HT1080 (cell line): ENCODE data around the gene GPR180. TPM values are rescaled to one million over a fixed set of nuclear protein-coding genes. Genes with fewer than 3 reads are reported as not detected.
"Not testable (repeated sequence)": the region's sequence is repeated elsewhere in the genome, so short reads cannot be mapped to it uniquely, and the experiment has no call there.

Experiments
- DNase-seq: peaks from one replicate; pipeline ENCODE4 v3.0.0-alpha.2; 2015; ENCODE audit warnings: low read depth
- total RNA-seq: library from RNA; depleted of rRNA; stranded (reverse); fragments of >200 nt; shearing (Covaris generic); gene quantifications from 2 replicates; pipeline ENCODE4 v1.2.3, GENCODE V29; 2014

The GPR180 gene
- total RNA-seq, 1 experiment from 2014 or later = 9.0 TPM

GRCh38 chr13:94595950-94596574 lies 5.6 kb upstream of the GPR180 start, which contains the start of gene TGDS:
TGDS (minus strand) TSS chr13:94596152; CDS start chr13:94596136, 16 bp downstream.
- peak; percentile 95 for DNase-seq

GRCh38 chr13:94596575-94596971 lies 5.1 kb upstream of the GPR180 start:
- no peak for DNase-seq

GRCh38 chr13:94598281-94598680 lies 3.4 kb upstream of the GPR180 start:
- DNase-seq = no peak

- DNase-seq = no peak
Measured at GRCh38 chr13:94599877-94600276, 1.8 kb upstream of the GPR180 start.

GRCh38 chr13:94602467-94602866 lies 810 bp downstream of the GPR180 start:
- no peak for DNase-seq

GRCh38 chr13:94607056-94607455 lies 5.4 kb downstream of the GPR180 start:
- no peak for DNase-seq

- no peak for DNase-seq
Measured at GRCh38 chr13:94607939-94608338, 6.3 kb downstream of the GPR180 start.

- DNase-seq = no peak
Measured at GRCh38 chr13:94608586-94608985, 6.9 kb downstream of the GPR180 start.

GRCh38 chr13:94609196-94609595 lies 7.5 kb downstream of the GPR180 start:
- no peak for DNase-seq

GRCh38 chr13:94610475-94610874 lies 8.8 kb downstream of the GPR180 start:
- DNase-seq = no peak

- DNase-seq = no peak
Measured at GRCh38 chr13:94612050-94612449, 10.4 kb downstream of the GPR180 start.

GRCh38 chr13:94613051-94613450 lies 11.4 kb downstream of the GPR180 start:
- DNase-seq = no peak

GRCh38 chr13:94617389-94618000 lies 15.8 kb downstream of the GPR180 start:
- DNase-seq = no peak

- no peak for DNase-seq
Measured at GRCh38 chr13:94620286-94620896, 18.7 kb downstream of the GPR180 start.

GRCh38 chr13:94622344-94622743 lies 20.7 kb downstream of the GPR180 start:
- DNase-seq = no peak

- DNase-seq = no peak
Measured at GRCh38 chr13:94623316-94623715, 21.7 kb downstream of the GPR180 start.

- no peak for DNase-seq
Measured at GRCh38 chr13:94630858-94631257, 29.2 kb downstream of the GPR180 start.

GRCh38 chr13:94632226-94632980 lies 30.7 kb downstream of the GPR180 start:
- no peak for DNase-seq

- DNase-seq = not testable (repeated sequence)
Measured at GRCh38 chr13:94636096-94636495, 34.4 kb downstream of the GPR180 start.

GRCh38 chr13:94636942-94637578 lies 35.4 kb downstream of the GPR180 start:
- DNase-seq = no peak

GRCh38 chr13:94637677-94638076 lies 36.0 kb downstream of the GPR180 start:
- DNase-seq = not testable (repeated sequence)

GRCh38 chr13:94640721-94641120 lies 39.1 kb downstream of the GPR180 start:
- no peak for DNase-seq
